Measurements from ENCODE around the gene TNKS2.

Gene TNKS2

DNA sequence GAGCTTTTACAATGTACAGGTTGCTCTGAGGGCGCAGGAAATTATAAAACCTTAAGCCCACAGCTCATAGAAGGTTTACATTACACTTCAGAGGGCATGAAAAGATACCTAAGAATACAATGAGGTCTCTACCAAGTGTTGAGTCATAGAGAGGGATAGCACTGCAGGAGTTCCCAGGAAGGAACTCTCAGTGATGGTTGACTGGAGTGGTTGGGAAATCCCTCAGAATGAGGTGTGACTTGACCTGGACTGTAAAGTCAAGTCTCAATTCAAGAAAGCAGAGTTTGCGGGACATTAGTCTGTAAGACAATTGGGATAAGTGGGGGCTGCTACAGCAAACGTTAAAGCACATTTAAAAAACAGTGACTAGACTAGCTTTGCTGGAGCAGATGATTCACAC lies 21.9 kb downstream of the TNKS2 start:
- TF ChIP-seq, protein P1, sequence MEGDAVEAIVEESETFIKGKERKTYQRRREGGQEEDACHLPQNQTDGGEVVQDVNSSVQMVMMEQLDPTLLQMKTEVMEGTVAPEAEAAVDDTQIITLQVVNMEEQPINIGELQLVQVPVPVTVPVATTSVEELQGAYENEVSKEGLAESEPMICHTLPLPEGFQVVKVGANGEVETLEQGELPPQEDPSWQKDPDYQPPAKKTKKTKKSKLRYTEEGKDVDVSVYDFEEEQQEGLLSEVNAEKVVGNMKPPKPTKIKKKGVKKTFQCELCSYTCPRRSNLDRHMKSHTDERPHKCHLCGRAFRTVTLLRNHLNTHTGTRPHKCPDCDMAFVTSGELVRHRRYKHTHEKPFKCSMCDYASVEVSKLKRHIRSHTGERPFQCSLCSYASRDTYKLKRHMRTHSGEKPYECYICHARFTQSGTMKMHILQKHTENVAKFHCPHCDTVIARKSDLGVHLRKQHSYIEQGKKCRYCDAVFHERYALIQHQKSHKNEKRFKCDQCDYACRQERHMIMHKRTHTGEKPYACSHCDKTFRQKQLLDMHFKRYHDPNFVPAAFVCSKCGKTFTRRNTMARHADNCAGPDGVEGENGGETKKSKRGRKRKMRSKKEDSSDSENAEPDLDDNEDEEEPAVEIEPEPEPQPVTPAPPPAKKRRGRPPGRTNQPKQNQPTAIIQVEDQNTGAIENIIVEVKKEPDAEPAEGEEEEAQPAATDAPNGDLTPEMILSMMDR (conservative IDR thresholded peaks at IDR 0.05; ENCODE audit: low read length): no peak
- TF ChIP-seq EZH2phosphoT487 (IDR thresholded peaks at IDR 0.05; ENCODE audit: borderline replicate concordance): no peak
- no peak overlapping the region for H3K9ac ChIP-seq (ENCODE audit: low read depth, low read length, poor library complexity, severe bottlenecking)
- H3F3A ChIP-seq (ENCODE audit: low read depth): no peaks in the 10 kb centered on the region
- H4K20me1 ChIP-seq (ENCODE audit: insufficient read depth, low read length, poor library complexity, severe bottlenecking): peaks cover 6% of the 10 kb centered on the region
- no peak overlapping the region for H3K4me3 ChIP-seq (ENCODE audit: low read length, poor library complexity, severe bottlenecking)
- H3K4me1 ChIP-seq (ENCODE audit: insufficient read depth, low read length, poor library complexity, severe bottlenecking): peaks cover 3% of the 10 kb centered on the region
- peaks cover 6% of the 10 kb centered on the region; the same call in 1 of the 2 replicates for H3K79me2 ChIP-seq (ENCODE audit: insufficient read depth, low read length)
- H3K36me3 ChIP-seq (ENCODE audit: insufficient read depth, low read length): peaks cover 93% of the 10 kb centered on the region
- H3K4me2 ChIP-seq (ENCODE audit: low read depth, low read length, poor library complexity, severe bottlenecking): no peak overlapping the region
- H3K9me2 ChIP-seq (replicated peaks; ENCODE audit: low read depth, low read length): no peaks in the 10 kb centered on the region
- no peaks in the 10 kb centered on the region for H3K27me3 ChIP-seq (ENCODE audit: insufficient read depth, low read length, poor library complexity, severe bottlenecking)
- H2AFZ ChIP-seq (ENCODE audit: low read length): no peak overlapping the region
- no peaks in the 10 kb centered on the region for H3K9me3 ChIP-seq (ENCODE audit: insufficient read depth, low read depth, low read length)

- Histone ChIP-seq H3K79me2 (ENCODE audit: insufficient read depth, low read length) (no peaks in the 10 kb centered on the region), H2AFZ (ENCODE audit: low read length) (no peak overlapping the region), H4K20me1 (ENCODE audit: insufficient read depth, low read length, poor library complexity, severe bottlenecking) (no peaks in the 10 kb centered on the region), H3K9me3 (ENCODE audit: insufficient read depth, low read depth, low read length) (no peaks in the 10 kb centered on the region), H3K9me2 (replicated peaks; ENCODE audit: low read depth, low read length) (no peaks in the 10 kb centered on the region), H3K27me3 (ENCODE audit: insufficient read depth, low read length, poor library complexity, severe bottlenecking) (no peaks in the 10 kb centered on the region), H3K36me3 (ENCODE audit: insufficient read depth, low read length) (peaks cover 94% of the 10 kb centered on the region), H3K4me2 (ENCODE audit: low read depth, low read length, poor library complexity, severe bottlenecking) (no peak overlapping the region), H3K9ac (ENCODE audit: low read depth, low read length, poor library complexity, severe bottlenecking) (no peak overlapping the region), H3K4me3 (ENCODE audit: low read length, poor library complexity, severe bottlenecking) (no peak overlapping the region), H3K4me1 (ENCODE audit: insufficient read depth, low read length, poor library complexity, severe bottlenecking) (peaks cover 3% of the 10 kb centered on the region), H3F3A (ENCODE audit: low read depth) (no peaks in the 10 kb centered on the region)
- no peak for TF ChIP-seq EZH2phosphoT487 (IDR thresholded peaks at IDR 0.05; ENCODE audit: borderline replicate concordance)
- TF ChIP-seq, protein P1 (conservative IDR thresholded peaks at IDR 0.05; ENCODE audit: low read length): no peak
Observed at GRCh38 chr10:91824076-91824475, 25.9 kb downstream of the TNKS2 start.

DNA sequence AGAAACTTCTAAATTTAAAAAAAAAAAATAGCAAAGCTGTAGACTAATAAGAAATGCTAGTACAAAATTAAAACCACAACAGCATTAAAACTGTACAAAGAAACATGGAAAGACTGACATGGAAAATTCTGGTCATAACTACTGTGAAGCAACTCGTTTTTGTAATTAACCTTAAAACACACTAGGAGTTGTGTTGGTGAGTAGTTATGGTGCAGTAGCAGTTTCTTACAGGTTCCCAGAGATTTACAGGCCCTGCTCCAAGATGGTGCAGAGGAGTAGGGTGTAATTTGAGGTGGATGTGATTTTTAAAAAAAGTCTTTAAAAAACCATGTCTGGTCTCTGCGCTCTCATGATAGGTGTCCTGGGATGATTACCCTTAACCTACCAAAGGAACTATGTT lies 31.0 kb downstream of the TNKS2 start:
- Histone ChIP-seq H2AFZ (ENCODE audit: low read length) (no peak overlapping the region), H4K20me1 (ENCODE audit: insufficient read depth, low read length, poor library complexity, severe bottlenecking) (no peaks in the 10 kb centered on the region), H3K9me2 (replicated peaks; ENCODE audit: low read depth, low read length) (no peaks in the 10 kb centered on the region), H3K27me3 (ENCODE audit: insufficient read depth, low read length, poor library complexity, severe bottlenecking) (no peaks in the 10 kb centered on the region), H3F3A (ENCODE audit: low read depth) (no peaks in the 10 kb centered on the region), H3K36me3 (ENCODE audit: insufficient read depth, low read length) (peaks cover 97% of the 10 kb centered on the region), H3K9me3 (ENCODE audit: insufficient read depth, low read depth, low read length) (no peaks in the 10 kb centered on the region), H3K79me2 (ENCODE audit: insufficient read depth, low read length) (no peaks in the 10 kb centered on the region), H3K4me3 (ENCODE audit: low read length, poor library complexity, severe bottlenecking) (no peak overlapping the region), H3K4me1 (ENCODE audit: insufficient read depth, low read length, poor library complexity, severe bottlenecking) (no peaks in the 10 kb centered on the region), H3K9ac (ENCODE audit: low read depth, low read length, poor library complexity, severe bottlenecking) (no peak overlapping the region), H3K4me2 (ENCODE audit: low read depth, low read length, poor library complexity, severe bottlenecking) (no peak overlapping the region)
- TF ChIP-seq, protein P1 (conservative IDR thresholded peaks at IDR 0.05; ENCODE audit: low read length): no peak
- no peak for TF ChIP-seq EZH2phosphoT487 (IDR thresholded peaks at IDR 0.05; ENCODE audit: borderline replicate concordance)

All from Loucy (cell line).